SW 1271 (cell line): ENCODE measurements around the gene SEC22A.

Experiments
- DNase-seq, 2 experiments: peaks; one replicate each; lab custom pipeline; 2025; lab: John Stamatoyannopoulos, UW

SEC22A gene

GRCh38 chr3:123307064-123307463, 105.3 kb downstream of the SEC22A start:
- no peak for DNase-seq

GRCh38 chr3:123310186-123310585, 108.4 kb downstream of the SEC22A start:
- no peak for DNase-seq

GRCh38 chr3:123310741-123311140, 109.0 kb downstream of the SEC22A start:
- DNase-seq: no peak

- no peak for DNase-seq
Measured at GRCh38 chr3:123311201-123311600, 109.5 kb downstream of the SEC22A start.

- DNase-seq: no peak
Measured at GRCh38 chr3:123312331-123313265, 110.9 kb downstream of the SEC22A start.

- no peak for DNase-seq
Measured at GRCh38 chr3:123313889-123314288, 112.1 kb downstream of the SEC22A start.

- no peak for DNase-seq
Measured at GRCh38 chr3:123314359-123315270, 112.9 kb downstream of the SEC22A start.

- no peak for DNase-seq
Measured at GRCh38 chr3:123315271-123315595, 113.5 kb downstream of the SEC22A start.

- DNase-seq: no peak
Measured at GRCh38 chr3:123317716-123318115, 116.0 kb downstream of the SEC22A start.

- no peak for DNase-seq
Measured at GRCh38 chr3:123318374-123318773, 116.6 kb downstream of the SEC22A start.

GRCh38 chr3:123319760-123320159, 118.0 kb downstream of the SEC22A start:
- no peak for DNase-seq

- no peak for DNase-seq
Measured at GRCh38 chr3:123320221-123320620, 118.5 kb downstream of the SEC22A start.

- DNase-seq: no peak
Measured at GRCh38 chr3:123321806-123322205, 120.1 kb downstream of the SEC22A start.

- DNase-seq: no peak
Measured at GRCh38 chr3:123322866-123323265, 121.1 kb downstream of the SEC22A start.
